ENCODE measurements around the gene SHMT2. TPM values are rescaled to one million over a fixed set of nuclear protein-coding genes. Genes with fewer than 3 reads are reported as not detected.

SHMT2 gene
- total and polyA plus RNA-seq, 9 of the 15 experiments (the other 6 are each of a cell fraction or from before 2014, with no cell fraction given) = 46.1 to 319 (median 115) TPM

DNA sequence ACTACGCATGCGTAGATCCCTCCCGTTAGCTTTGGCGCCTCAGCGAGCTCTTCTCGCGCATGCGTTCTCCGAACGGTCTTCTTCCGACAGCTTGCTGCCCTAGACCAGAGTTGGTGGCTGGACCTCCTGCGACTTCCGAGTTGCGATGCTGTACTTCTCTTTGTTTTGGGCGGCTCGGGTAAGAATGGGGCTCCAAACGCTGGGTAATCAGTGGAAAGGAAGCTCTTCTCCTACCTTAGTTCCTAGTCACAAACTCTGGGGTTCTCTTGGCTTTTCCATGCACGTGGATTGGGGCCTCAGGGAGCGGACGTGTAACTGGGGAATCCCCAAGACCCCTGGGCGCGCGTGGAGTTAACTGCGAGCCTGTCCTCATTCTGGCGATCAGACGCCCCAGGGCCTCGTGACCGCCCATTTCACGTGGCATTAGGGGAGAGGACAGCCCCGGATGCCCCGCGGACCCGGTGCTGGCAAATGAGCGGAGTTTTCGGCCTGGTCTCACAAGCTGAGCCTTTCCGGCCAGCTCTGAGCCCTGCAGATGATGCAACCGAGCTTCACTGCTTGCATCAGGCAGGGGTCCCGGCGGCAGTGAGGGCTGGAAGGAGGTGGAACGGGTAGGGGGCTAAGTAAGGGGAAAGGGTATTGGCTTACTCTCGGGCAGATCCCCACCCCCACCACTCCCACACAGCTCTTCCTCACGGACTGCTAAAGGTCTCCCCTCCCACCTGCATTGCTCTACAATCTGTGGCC lies at the start of gene SHMT2 (continued):
- TF ChIP-seq, protein P1, sequence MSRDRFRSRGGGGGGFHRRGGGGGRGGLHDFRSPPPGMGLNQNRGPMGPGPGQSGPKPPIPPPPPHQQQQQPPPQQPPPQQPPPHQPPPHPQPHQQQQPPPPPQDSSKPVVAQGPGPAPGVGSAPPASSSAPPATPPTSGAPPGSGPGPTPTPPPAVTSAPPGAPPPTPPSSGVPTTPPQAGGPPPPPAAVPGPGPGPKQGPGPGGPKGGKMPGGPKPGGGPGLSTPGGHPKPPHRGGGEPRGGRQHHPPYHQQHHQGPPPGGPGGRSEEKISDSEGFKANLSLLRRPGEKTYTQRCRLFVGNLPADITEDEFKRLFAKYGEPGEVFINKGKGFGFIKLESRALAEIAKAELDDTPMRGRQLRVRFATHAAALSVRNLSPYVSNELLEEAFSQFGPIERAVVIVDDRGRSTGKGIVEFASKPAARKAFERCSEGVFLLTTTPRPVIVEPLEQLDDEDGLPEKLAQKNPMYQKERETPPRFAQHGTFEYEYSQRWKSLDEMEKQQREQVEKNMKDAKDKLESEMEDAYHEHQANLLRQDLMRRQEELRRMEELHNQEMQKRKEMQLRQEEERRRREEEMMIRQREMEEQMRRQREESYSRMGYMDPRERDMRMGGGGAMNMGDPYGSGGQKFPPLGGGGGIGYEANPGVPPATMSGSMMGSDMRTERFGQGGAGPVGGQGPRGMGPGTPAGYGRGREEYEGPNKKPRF (IDR thresholded peaks at IDR 0.05; ENCODE audit: low read depth, low read length) = no peak
- TF ChIP-seq XRCC3 (IDR thresholded peaks at IDR 0.05) = no peak
- TF ChIP-seq ZBTB17 (CRISPR knock-in tag; IDR thresholded peaks at IDR 0.05) = no peak
- TF ChIP-seq EHMT2 (IDR thresholded peaks at IDR 0.05) = no peak
- no peak for TF ChIP-seq ZNF174 (CRISPR knock-in tag; IDR thresholded peaks at IDR 0.05)
- TF ChIP-seq, protein P2, sequence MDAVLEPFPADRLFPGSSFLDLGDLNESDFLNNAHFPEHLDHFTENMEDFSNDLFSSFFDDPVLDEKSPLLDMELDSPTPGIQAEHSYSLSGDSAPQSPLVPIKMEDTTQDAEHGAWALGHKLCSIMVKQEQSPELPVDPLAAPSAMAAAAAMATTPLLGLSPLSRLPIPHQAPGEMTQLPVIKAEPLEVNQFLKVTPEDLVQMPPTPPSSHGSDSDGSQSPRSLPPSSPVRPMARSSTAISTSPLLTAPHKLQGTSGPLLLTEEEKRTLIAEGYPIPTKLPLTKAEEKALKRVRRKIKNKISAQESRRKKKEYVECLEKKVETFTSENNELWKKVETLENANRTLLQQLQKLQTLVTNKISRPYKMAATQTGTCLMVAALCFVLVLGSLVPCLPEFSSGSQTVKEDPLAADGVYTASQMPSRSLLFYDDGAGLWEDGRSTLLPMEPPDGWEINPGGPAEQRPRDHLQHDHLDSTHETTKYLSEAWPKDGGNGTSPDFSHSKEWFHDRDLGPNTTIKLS (IDR thresholded peaks at IDR 0.05; ENCODE audit: borderline replicate concordance, low read depth) = peak; percentile 74
- TF ChIP-seq TCFL5 (CRISPR knock-in tag; conservative IDR thresholded peaks at IDR 0.05) = no peak
- TF ChIP-seq, protein P3, sequence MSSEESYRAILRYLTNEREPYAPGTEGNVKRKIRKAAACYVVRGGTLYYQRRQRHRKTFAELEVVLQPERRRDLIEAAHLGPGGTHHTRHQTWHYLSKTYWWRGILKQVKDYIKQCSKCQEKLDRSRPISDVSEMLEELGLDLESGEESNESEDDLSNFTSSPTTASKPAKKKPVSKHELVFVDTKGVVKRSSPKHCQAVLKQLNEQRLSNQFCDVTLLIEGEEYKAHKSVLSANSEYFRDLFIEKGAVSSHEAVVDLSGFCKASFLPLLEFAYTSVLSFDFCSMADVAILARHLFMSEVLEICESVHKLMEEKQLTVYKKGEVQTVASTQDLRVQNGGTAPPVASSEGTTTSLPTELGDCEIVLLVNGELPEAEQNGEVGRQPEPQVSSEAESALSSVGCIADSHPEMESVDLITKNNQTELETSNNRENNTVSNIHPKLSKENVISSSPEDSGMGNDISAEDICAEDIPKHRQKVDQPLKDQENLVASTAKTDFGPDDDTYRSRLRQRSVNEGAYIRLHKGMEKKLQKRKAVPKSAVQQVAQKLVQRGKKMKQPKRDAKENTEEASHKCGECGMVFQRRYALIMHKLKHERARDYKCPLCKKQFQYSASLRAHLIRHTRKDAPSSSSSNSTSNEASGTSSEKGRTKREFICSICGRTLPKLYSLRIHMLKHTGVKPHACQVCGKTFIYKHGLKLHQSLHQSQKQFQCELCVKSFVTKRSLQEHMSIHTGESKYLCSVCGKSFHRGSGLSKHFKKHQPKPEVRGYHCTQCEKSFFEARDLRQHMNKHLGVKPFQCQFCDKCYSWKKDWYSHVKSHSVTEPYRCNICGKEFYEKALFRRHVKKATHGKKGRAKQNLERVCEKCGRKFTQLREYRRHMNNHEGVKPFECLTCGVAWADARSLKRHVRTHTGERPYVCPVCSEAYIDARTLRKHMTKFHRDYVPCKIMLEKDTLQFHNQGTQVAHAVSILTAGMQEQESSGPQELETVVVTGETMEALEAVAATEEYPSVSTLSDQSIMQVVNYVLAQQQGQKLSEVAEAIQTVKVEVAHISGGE (CRISPR knock-in tag; IDR thresholded peaks at IDR 0.05) = 0 out of 6 replicates have a peak, but pooled peaks of 1 of the 3 experiments have one; percentile 46
- TF ChIP-seq, protein P4, sequence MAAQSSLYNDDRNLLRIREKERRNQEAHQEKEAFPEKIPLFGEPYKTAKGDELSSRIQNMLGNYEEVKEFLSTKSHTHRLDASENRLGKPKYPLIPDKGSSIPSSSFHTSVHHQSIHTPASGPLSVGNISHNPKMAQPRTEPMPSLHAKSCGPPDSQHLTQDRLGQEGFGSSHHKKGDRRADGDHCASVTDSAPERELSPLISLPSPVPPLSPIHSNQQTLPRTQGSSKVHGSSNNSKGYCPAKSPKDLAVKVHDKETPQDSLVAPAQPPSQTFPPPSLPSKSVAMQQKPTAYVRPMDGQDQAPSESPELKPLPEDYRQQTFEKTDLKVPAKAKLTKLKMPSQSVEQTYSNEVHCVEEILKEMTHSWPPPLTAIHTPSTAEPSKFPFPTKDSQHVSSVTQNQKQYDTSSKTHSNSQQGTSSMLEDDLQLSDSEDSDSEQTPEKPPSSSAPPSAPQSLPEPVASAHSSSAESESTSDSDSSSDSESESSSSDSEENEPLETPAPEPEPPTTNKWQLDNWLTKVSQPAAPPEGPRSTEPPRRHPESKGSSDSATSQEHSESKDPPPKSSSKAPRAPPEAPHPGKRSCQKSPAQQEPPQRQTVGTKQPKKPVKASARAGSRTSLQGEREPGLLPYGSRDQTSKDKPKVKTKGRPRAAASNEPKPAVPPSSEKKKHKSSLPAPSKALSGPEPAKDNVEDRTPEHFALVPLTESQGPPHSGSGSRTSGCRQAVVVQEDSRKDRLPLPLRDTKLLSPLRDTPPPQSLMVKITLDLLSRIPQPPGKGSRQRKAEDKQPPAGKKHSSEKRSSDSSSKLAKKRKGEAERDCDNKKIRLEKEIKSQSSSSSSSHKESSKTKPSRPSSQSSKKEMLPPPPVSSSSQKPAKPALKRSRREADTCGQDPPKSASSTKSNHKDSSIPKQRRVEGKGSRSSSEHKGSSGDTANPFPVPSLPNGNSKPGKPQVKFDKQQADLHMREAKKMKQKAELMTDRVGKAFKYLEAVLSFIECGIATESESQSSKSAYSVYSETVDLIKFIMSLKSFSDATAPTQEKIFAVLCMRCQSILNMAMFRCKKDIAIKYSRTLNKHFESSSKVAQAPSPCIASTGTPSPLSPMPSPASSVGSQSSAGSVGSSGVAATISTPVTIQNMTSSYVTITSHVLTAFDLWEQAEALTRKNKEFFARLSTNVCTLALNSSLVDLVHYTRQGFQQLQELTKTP (IDR thresholded peaks at IDR 0.05; ENCODE audit: low read depth in 1 of 2, partially characterized antibody in 2 of 2) = no peak
- TF ChIP-seq, protein P5, sequence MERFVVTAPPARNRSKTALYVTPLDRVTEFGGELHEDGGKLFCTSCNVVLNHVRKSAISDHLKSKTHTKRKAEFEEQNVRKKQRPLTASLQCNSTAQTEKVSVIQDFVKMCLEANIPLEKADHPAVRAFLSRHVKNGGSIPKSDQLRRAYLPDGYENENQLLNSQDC (CRISPR knock-in tag; IDR thresholded peaks at IDR 0.05) = no peak
- TF ChIP-seq, protein P6, sequence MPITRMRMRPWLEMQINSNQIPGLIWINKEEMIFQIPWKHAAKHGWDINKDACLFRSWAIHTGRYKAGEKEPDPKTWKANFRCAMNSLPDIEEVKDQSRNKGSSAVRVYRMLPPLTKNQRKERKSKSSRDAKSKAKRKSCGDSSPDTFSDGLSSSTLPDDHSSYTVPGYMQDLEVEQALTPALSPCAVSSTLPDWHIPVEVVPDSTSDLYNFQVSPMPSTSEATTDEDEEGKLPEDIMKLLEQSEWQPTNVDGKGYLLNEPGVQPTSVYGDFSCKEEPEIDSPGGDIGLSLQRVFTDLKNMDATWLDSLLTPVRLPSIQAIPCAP (CRISPR knock-in tag; IDR thresholded peaks at IDR 0.05; ENCODE audit: borderline replicate concordance) = no peak
- no peak for TF ChIP-seq HMG20A (CRISPR knock-in tag; conservative IDR thresholded peaks at IDR 0.05)

Data from K562 (cell line).